Endodermal cell (in vitro differentiated cells): ENCODE results near the gene ITK. TPM values are rescaled to one million over a fixed set of nuclear protein-coding genes. Genes with fewer than 3 reads are reported as not detected.
"Not testable (repeated sequence)": the region's sequence is repeated elsewhere in the genome, so short reads cannot be mapped to it uniquely, and the experiment has no call there.

ENCODE experiments used
- DNase-seq: peaks from one replicate; pipeline ENCODE4 v3.0.0-alpha.2; 2017
- H3K27ac ChIP-seq: 2 replicates; pipeline ENCODE4 v1.5.1; 2013; ENCODE audit warnings: mild to moderate bottlenecking, low read depth, low read length, moderate library complexity
- H3K27me3 ChIP-seq: 2 replicates; pipeline ENCODE4 v1.6.1; 2013; ENCODE audit warnings: mild to moderate bottlenecking, low read length, moderate library complexity; ENCODE audit not compliant: insufficient read depth, control insufficient read depth, poor library complexity, severe bottlenecking
- H3K36me3 ChIP-seq: 2 replicates; pipeline ENCODE4 v1.7.0; 2013; ENCODE audit warnings: mild to moderate bottlenecking, low read length, moderate library complexity; ENCODE audit not compliant: control insufficient read depth, insufficient read depth
- H3K4me1 ChIP-seq: one replicate; pipeline ENCODE4 v1.7.0; 2013; ENCODE audit warnings: low read length; ENCODE audit not compliant: control insufficient read depth, insufficient read depth
- H3K4me3 ChIP-seq: 2 replicates; pipeline ENCODE4 v1.5.1; 2013; ENCODE audit warnings: mild to moderate bottlenecking, low read length, moderate library complexity
- H3K9ac ChIP-seq: 2 replicates; pipeline ENCODE4 v1.6.1; 2013; ENCODE audit warnings: mild to moderate bottlenecking, low read length, moderate library complexity; ENCODE audit not compliant: poor library complexity, severe bottlenecking; ENCODE audit errors: extremely low read depth
- H3K9me3 ChIP-seq: 2 replicates; pipeline ENCODE4 v1.6.1; 2013; ENCODE audit warnings: mild to moderate bottlenecking, low read length, moderate library complexity; ENCODE audit not compliant: control insufficient read depth
- H3K27ac Mint-ChIP-seq: 2 replicates; pipeline ENCODE4 v1.8.0; 2020; ENCODE audit warnings: mixed read lengths
- H3K27me3 Mint-ChIP-seq: 2 replicates; pipeline ENCODE4 v1.8.0; 2021; ENCODE audit warnings: mild to moderate bottlenecking, mixed read lengths; ENCODE audit not compliant: insufficient read depth
- H3K36me3 Mint-ChIP-seq: 2 replicates; pipeline ENCODE4 v1.8.0; 2020; ENCODE audit warnings: low read depth, mixed read lengths
- H3K4me1 Mint-ChIP-seq: 2 replicates; pipeline ENCODE4 v1.8.0; 2020; ENCODE audit warnings: mixed read lengths
- H3K4me3 Mint-ChIP-seq: 2 replicates; pipeline ENCODE4 v1.8.0; 2020; ENCODE audit warnings: mild to moderate bottlenecking, moderate library complexity, mixed read lengths
- H3K9me3 Mint-ChIP-seq: 2 replicates; pipeline ENCODE4 v1.8.0; 2020; ENCODE audit warnings: mild to moderate bottlenecking, mixed read lengths
- CTCF ChIP-seq: fragments of 200-600 bp; sonication (generic); conservative IDR thresholded peaks from 2 replicates; pipeline ENCODE4 v1.5.0; 2021; ENCODE audit warnings: antibody characterized with exemption, mild to moderate bottlenecking
- WGBS, 2 experiments: methylation state at CpG; one replicate each; pipeline versions ENCODE4 v1.1.5 to v1.1.7; 2013; ENCODE audit warnings: missing lambda C conversion rate in 2 of 2, mixed read lengths in 1 of 2; ENCODE audit not compliant: insufficient coverage in 1 of 2, insufficient read length in 1 of 2; 5-methylcytosine and 5-hydroxymethylcytosine counted together
- total RNA-seq, 2 donors: library from RNA; stranded (reverse); fragmentation: NEBNext Ultra II Directional in 1 of 2; extraction: Animal tissue kit (Norgen Biotek cat#: 25700) in 1 of 2; gene quantifications; 2 replicates in 1 of 2; 3 replicates in 1 of 2; pipeline ENCODE4 v1.2.1, GENCODE V29; 2021

Gene ITK
- total RNA-seq, 2 donors from 2014 or later: 0.31 to 0.38 TPM

DNA sequence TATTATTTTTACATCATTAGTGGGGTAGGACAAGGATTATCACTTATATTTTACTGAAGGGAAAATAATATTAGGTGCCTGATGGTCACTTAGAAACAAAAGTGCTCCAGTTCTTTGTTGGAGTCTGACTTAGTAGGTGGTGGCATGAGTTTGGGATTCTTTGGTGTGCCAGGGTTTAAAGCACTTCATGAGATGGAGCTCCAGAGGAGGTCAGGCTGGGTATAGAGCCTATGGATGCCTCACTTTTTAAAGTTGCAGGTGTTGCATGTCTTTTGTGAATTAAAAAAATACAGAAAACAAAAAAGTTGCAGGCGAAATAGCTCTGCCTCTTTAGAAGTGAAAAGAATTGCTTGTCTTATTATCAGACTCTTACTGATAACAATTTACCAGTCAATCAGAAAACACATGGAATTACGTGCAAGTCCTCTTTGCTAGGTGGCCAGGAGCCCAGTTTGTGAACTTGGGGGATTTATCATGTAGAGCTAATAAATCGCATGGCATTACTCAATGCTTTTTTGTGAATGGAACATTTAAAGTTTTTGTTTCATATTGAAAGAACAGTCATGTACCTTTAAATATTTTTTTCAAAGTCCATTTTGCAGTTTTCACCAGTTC is 1.6 kb downstream of the ITK start:
- Mint-ChIP-seq H3K9me3 (peaks cover 2% of the 10 kb centered on the region), H3K4me3 (no peak overlapping the region), H3K4me1 (no peaks in the 10 kb centered on the region), H3K27me3 (peaks cover 33% of the 10 kb centered on the region), H3K27ac (no peak overlapping the region), H3K36me3 (no peaks in the 10 kb centered on the region)
- DNase-seq: no peak
- no peak overlapping the region for H3K9ac ChIP-seq
- no peaks in the 10 kb centered on the region for H3K4me1 ChIP-seq
- H3K4me3 ChIP-seq: no peak overlapping the region
- peaks cover 14% of the 10 kb centered on the region for H3K27me3 ChIP-seq
- no peak overlapping the region for H3K27ac ChIP-seq
- no peaks in the 10 kb centered on the region for H3K36me3 ChIP-seq
- WGBS, 2 experiments: 89 to 100% methylated on average over 2 to 3 of the region's 3 CpGs
- H3K9me3 ChIP-seq: no peaks in the 10 kb centered on the region
- TF ChIP-seq CTCF: no peak

DNA sequence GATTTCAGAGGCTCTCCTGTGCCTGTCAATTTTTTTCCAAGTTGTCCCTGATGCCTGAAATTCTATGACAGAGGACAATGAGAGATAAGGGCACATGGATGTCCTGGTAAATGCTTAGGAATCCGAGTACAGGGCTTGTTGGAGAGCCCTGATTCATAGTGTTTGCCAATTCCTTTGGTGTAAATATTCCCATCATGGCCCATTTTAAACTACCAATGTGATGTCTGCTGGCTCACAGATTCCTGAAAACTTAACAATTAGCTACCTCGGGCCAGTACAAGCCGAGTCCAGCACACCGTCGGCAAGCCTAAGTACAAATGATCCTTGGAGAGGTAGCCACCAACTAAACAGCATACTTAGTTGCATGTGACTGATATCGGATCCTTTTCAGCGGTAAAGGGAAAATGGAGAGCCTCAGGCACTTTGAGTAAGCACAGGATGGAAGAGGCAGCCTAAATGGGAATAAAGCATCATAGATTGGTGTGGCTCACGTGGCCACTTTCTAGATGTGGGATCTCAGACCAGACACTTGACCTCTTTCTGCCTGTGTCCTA is 3.6 kb downstream of the ITK start:
- H3K27ac ChIP-seq: no peak overlapping the region
- TF ChIP-seq CTCF: no peak
- H3K4me1 Mint-ChIP-seq: no peaks in the 10 kb centered on the region
- peaks cover 37% of the 10 kb centered on the region for H3K27me3 Mint-ChIP-seq
- no peak for DNase-seq
- H3K36me3 ChIP-seq: no peaks in the 10 kb centered on the region
- WGBS, 2 experiments: 92% methylated on average over 6 to 8 of the region's 8 CpGs
- no peak overlapping the region for H3K4me3 Mint-ChIP-seq
- no peaks in the 10 kb centered on the region for H3K36me3 Mint-ChIP-seq
- H3K9me3 Mint-ChIP-seq: peaks cover 2% of the 10 kb centered on the region
- H3K4me3 ChIP-seq: no peak overlapping the region
- no peak overlapping the region for H3K27ac Mint-ChIP-seq
- H3K9ac ChIP-seq: no peak overlapping the region
- no peaks in the 10 kb centered on the region for H3K9me3 ChIP-seq
- peaks cover 18% of the 10 kb centered on the region for H3K27me3 ChIP-seq
- no peaks in the 10 kb centered on the region for H3K4me1 ChIP-seq

DNA sequence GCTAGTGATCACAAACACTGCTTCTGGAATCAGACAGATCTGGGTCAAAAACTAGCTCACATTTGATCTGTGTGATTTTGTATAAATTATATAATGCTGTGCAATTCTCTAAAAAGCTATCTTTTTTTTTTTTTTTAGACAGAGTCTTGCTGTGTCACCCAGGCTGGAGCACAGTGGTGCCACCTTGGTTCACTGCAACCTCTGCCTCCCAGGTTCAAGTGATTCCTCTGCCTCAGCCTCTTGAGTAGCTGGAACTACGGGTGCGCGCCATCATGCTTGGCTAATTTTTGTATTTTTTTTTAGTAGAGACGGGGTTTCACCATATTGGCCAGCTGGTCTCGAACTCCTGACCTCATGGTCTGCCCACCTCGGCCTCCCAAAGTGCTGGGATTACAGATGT is 4.5 kb downstream of the ITK start:
- H3K27me3 Mint-ChIP-seq: peaks cover 37% of the 10 kb centered on the region
- H3K9me3 ChIP-seq, H3K9me3 Mint-ChIP-seq, H3K36me3 Mint-ChIP-seq, H3K27ac ChIP-seq, H3K36me3 ChIP-seq, H3K27ac Mint-ChIP-seq, H3K9ac ChIP-seq, DNase-seq, H3K4me3 ChIP-seq, H3K4me3 Mint-ChIP-seq, H3K4me1 Mint-ChIP-seq, H3K4me1 ChIP-seq: not testable (repeated sequence)
- H3K27me3 ChIP-seq: peaks cover 18% of the 10 kb centered on the region
- WGBS, 2 experiments: 94 to 100% methylated on average over 3 to 6 of the region's 6 CpGs
